GM23248 (cell line): ENCODE data around the gene ZNF575.

Experiments
- EZH2 ChIP-seq: fragments of 200-600 bp; sonication (generic); IDR thresholded peaks from 2 replicates; pipeline ENCODE4 v1.6.1; 2018; ENCODE audit warnings: antibody characterized with exemption, mild to moderate bottlenecking; ENCODE audit not compliant: insufficient read depth, poor library complexity, severe bottlenecking
- EZH2phosphoT487 ChIP-seq: fragments of 200-600 bp; sonication (generic); IDR thresholded peaks from 2 replicates; pipeline ENCODE4 v1.6.1; 2018; ENCODE audit warnings: antibody characterized with exemption, moderate library complexity, mild to moderate bottlenecking, low read depth; ENCODE audit not compliant: insufficient read depth

GRCh38 chr19:43574424-43575155 lies 41.6 kb downstream of the ZNF575 start:
- no peak for TF ChIP-seq EZH2phosphoT487
- TF ChIP-seq EZH2 = no peak
